Measurements from ENCODE around the gene TARBP2. TPM values are rescaled to one million over a fixed set of nuclear protein-coding genes. Genes with fewer than 3 reads are reported as not detected.

TARBP2 gene
- total RNA-seq, 1 experiment from 2014 or later, result 74.0 TPM

GRCh38 chr12:53550595-53550994 is 49.5 kb downstream of the TARBP2 start (continued):
- no peak for TF ChIP-seq ZBTB43 (CRISPR knock-in tag; IDR thresholded peaks at IDR 0.05)

GRCh38 chr12:53551889-53552291 is 50.8 kb downstream of the TARBP2 start:
- Mint-ChIP-seq H3K4me1 (0 out of 2 replicates have a peak, but pooled peaks cover 6% of the 10 kb centered on the region), H3K4me3 (no peak overlapping the region), H3K9me3 (no peaks in the 10 kb centered on the region), H3K27me3 (ENCODE audit: low read depth) (no peaks in the 10 kb centered on the region), H3K27ac (no peak overlapping the region), H3K36me3 (peaks cover 2% of the 10 kb centered on the region; the same call in 1 of the 2 replicates)
- ChIA-PET POLR2A (no interaction called here), CTCF (interaction anchor here (0.6 to 2.4 kb wide), 4 partner anchors 9 to 195 kb away, joined by 3 to 21 read pairs (median 4); no protein-coding TSS in a partner anchor)
- TF ChIP-seq STAT6 (CRISPR knock-in tag; conservative IDR thresholded peaks at IDR 0.05; ENCODE audit: low read depth) (no peak), PRRX2 (CRISPR knock-in tag; IDR thresholded peaks at IDR 0.05) (no peak), NR2C2 (CRISPR knock-in tag; IDR thresholded peaks at IDR 0.05) (no peak), ELF4 (CRISPR knock-in tag; IDR thresholded peaks at IDR 0.05; ENCODE audit: low read depth) (no peak), MAX (CRISPR knock-in tag; IDR thresholded peaks at IDR 0.05) (no peak)
- ATAC-seq (no peak), DNase-seq (ENCODE audit: low spot score) (no peak)

- TF ChIP-seq RELA (CRISPR knock-in tag; IDR thresholded peaks at IDR 0.05; ENCODE audit: borderline replicate concordance) (no peak), AFF4 (CRISPR knock-in tag; IDR thresholded peaks at IDR 0.05; ENCODE audit: borderline replicate concordance) (no peak), SMAD3 (CRISPR knock-in tag; IDR thresholded peaks at IDR 0.05; ENCODE audit: borderline replicate concordance) (no peak), HMGA2 (CRISPR knock-in tag; IDR thresholded peaks at IDR 0.05) (no peak), ZNF281 (CRISPR knock-in tag; IDR thresholded peaks at IDR 0.05) (no peak), NFATC4 (CRISPR knock-in tag; IDR thresholded peaks at IDR 0.05) (no peak), ZNF138 (CRISPR knock-in tag; conservative IDR thresholded peaks at IDR 0.05) (no peak), NR3C1 (CRISPR knock-in tag; conservative IDR thresholded peaks at IDR 0.05; ENCODE audit: low read depth) (no peak), ELF4 (CRISPR knock-in tag; IDR thresholded peaks at IDR 0.05; ENCODE audit: low read depth) (no peak)
- Mint-ChIP-seq H3K36me3 (peaks cover 2% of the 10 kb centered on the region; the same call in 1 of the 2 replicates), H3K9me3 (no peaks in the 10 kb centered on the region), H3K4me3 (no peak overlapping the region), H3K4me1 (0 out of 2 replicates have a peak, but pooled peaks cover 6% of the 10 kb centered on the region), H3K27ac (no peak overlapping the region), H3K27me3 (ENCODE audit: low read depth) (no peaks in the 10 kb centered on the region)
- CTCF ChIA-PET, result interaction anchor here (0.9 to 2.4 kb wide), 3 partner anchors 9 to 194 kb away, joined by 3 to 21 read pairs (median 4); no protein-coding TSS in a partner anchor
- no peak for DNase-seq (ENCODE audit: low spot score)
- POLR2A ChIA-PET, result no interaction called here
- no peak for ATAC-seq
Measured at GRCh38 chr12:53552361-53553327, 51.6 kb downstream of the TARBP2 start.
